DMS153 (cell line): ENCODE results near the gene RAB18.
"Not testable (repeated sequence)": the region's sequence is repeated elsewhere in the genome, so short reads cannot be mapped to it uniquely, and the experiment has no call there.

Experiments used
- DNase-seq: peaks from one replicate; lab custom pipeline; 2025; lab: John Stamatoyannopoulos, UW

RAB18 gene

GRCh38 chr10:27504007-27504807 lies at the start of gene RAB18:
Gene RAB18 (plus strand): TSS chr10:27504304. CDS start chr10:27504370, 66 bp downstream.
- peak; percentile 85 for DNase-seq

- no peak for DNase-seq
Observed at GRCh38 chr10:27454837-27455236, 49.3 kb upstream of the RAB18 start.

GRCh38 chr10:27457261-27457945 lies 46.7 kb upstream of the RAB18 start:
- DNase-seq: no peak

- DNase-seq: no peak
Observed at GRCh38 chr10:27457966-27458365, 46.1 kb upstream of the RAB18 start.

- DNase-seq: no peak
Observed at GRCh38 chr10:27461312-27461711, 42.8 kb upstream of the RAB18 start.

- no peak for DNase-seq
Observed at GRCh38 chr10:27463961-27464360, 40.1 kb upstream of the RAB18 start.

GRCh38 chr10:27464993-27465392 lies 39.1 kb upstream of the RAB18 start:
- no peak for DNase-seq

- DNase-seq: not testable (repeated sequence)
Observed at GRCh38 chr10:27465596-27465995, 38.5 kb upstream of the RAB18 start.

GRCh38 chr10:27470885-27471284 lies 33.2 kb upstream of the RAB18 start:
- no peak for DNase-seq

GRCh38 chr10:27474741-27475140 lies 29.4 kb upstream of the RAB18 start:
- no peak for DNase-seq

GRCh38 chr10:27479016-27479415 lies 25.1 kb upstream of the RAB18 start:
- DNase-seq: no peak

- DNase-seq: no peak
Observed at GRCh38 chr10:27481486-27481885, 22.6 kb upstream of the RAB18 start.

- DNase-seq: no peak
Observed at GRCh38 chr10:27482984-27483956, 20.8 kb upstream of the RAB18 start.

GRCh38 chr10:27485368-27485767 lies 18.7 kb upstream of the RAB18 start:
- no peak for DNase-seq

- no peak for DNase-seq
Observed at GRCh38 chr10:27485986-27486385, 18.1 kb upstream of the RAB18 start.

GRCh38 chr10:27490807-27491206 lies 13.3 kb upstream of the RAB18 start:
- DNase-seq: no peak

GRCh38 chr10:27494116-27494805 lies 9.8 kb upstream of the RAB18 start:
- DNase-seq: no peak

GRCh38 chr10:27496137-27496536 lies 8.0 kb upstream of the RAB18 start:
- DNase-seq: no peak

- DNase-seq: no peak
Observed at GRCh38 chr10:27500096-27500495, 4.0 kb upstream of the RAB18 start.

- DNase-seq: no peak
Observed at GRCh38 chr10:27500886-27501285, 3.2 kb upstream of the RAB18 start.

GRCh38 chr10:27503498-27504006 lies 552 bp upstream of the RAB18 start:
- no peak for DNase-seq
